Caco-2 (cell line): ENCODE data around the gene PXMP4. TPM values are rescaled to one million over a fixed set of nuclear protein-coding genes. Genes with fewer than 3 reads are reported as not detected.

Source experiments
- BruUV-seq: library from RNA; stranded (reverse); fragments of 400-500 nt; replicated peaks from 2 replicates; lab custom pipeline; 2021; lab: Mats Ljungman, UMichigan
- CTCF ChIA-PET: fragments of 300-600 bp; sonication (Branson Sonifier 250); formaldehyde crosslinking; loops from one replicate; lab custom pipeline; 2022; ENCODE audit warnings: antibody characterized with exemption; lab: Charles Lee
- POLR2A ChIA-PET: fragments of 300-600 bp; sonication (Branson Sonifier 250); formaldehyde crosslinking; loops from one replicate; lab custom pipeline; 2022; ENCODE audit warnings: antibody characterized with exemption; lab: Charles Lee
- DNase-seq, 2 experiments: peaks; one replicate each; pipeline versions ENCODE4 v3.0.0 to v3.0.0-alpha.2; 2020 to 2022
- H3K27me3 ChIP-seq: replicated peaks from 2 replicates; pipeline ENCODE4 v1.6.0; 2011; ENCODE audit warnings: low read length; ENCODE audit not compliant: control insufficient read depth, insufficient read depth
- H3K36me3 ChIP-seq: 2 replicates; pipeline ENCODE4 v1.5.1; 2011; ENCODE audit warnings: low read length; ENCODE audit not compliant: control insufficient read depth, insufficient read depth
- H3K4me1 ChIP-seq: fragments of 250-450 bp; sonication (Bioruptor Pico); 2 replicates; pipeline ENCODE4 v1.5.1; 2020; ENCODE audit warnings: mild to moderate bottlenecking
- H3K4me3 ChIP-seq: 2 replicates; pipeline ENCODE4 v1.5.1; 2011; ENCODE audit warnings: low read depth, mild to moderate bottlenecking, control low read depth, low read length
- H3K9me3 ChIP-seq: fragments of 250-450 bp; sonication (Bioruptor Pico); 2 replicates; pipeline ENCODE4 v1.5.1; 2020; ENCODE audit warnings: mild to moderate bottlenecking, moderate library complexity
- H3K27ac Mint-ChIP-seq: one replicate; pipeline ENCODE4 v1.8.0; 2022; ENCODE audit warnings: mixed read lengths; ENCODE audit not compliant: unreplicated experiment
- H3K27me3 Mint-ChIP-seq: one replicate; pipeline ENCODE4 v1.8.0; 2022; ENCODE audit warnings: mixed read lengths; ENCODE audit not compliant: insufficient read depth, unreplicated experiment
- H3K36me3 Mint-ChIP-seq: one replicate; pipeline ENCODE4 v1.8.0; 2022; ENCODE audit warnings: mild to moderate bottlenecking, mixed read lengths; ENCODE audit not compliant: insufficient read depth, unreplicated experiment
- H3K4me1 Mint-ChIP-seq: one replicate; pipeline ENCODE4 v1.8.0; 2022; ENCODE audit warnings: low read depth, mixed read lengths; ENCODE audit not compliant: unreplicated experiment
- H3K4me3 Mint-ChIP-seq: one replicate; pipeline ENCODE4 v1.8.0; 2022; ENCODE audit warnings: mild to moderate bottlenecking, moderate library complexity, mixed read lengths; ENCODE audit not compliant: unreplicated experiment
- H3K9me3 Mint-ChIP-seq: one replicate; pipeline ENCODE4 v1.8.0; 2022; ENCODE audit warnings: mixed read lengths; ENCODE audit not compliant: unreplicated experiment
- intact Hi-C: fragments of 100-400 bp; cut with micrococcal nuclease; formaldehyde crosslinking; loops from one replicate; pipeline ENCODE4 v1.10.0; 2022; ENCODE audit not compliant: unreplicated experiment
- total RNA-seq: library from RNA; stranded (reverse); gene quantifications from 2 replicates; pipeline ENCODE4 v1.2.3, GENCODE V29; 2022
- TF ChIP-seq, protein P1 (sequence below), 2 experiments: fragments of 200-600 bp in 1 of 2; IDR thresholded peaks; 1 replicate in 1 of 2; 2 replicates in 1 of 2; pipeline versions ENCODE4 v1.5.1 to v1.8.0; 2011 to 2022; ENCODE audit warnings: antibody characterized with exemption in 1 of 2, control low read depth in 1 of 2, inconsistent platforms in 1 of 2, low read depth in 1 of 2, low read length in 1 of 2, mild to moderate bottlenecking in 1 of 2, moderate library complexity in 1 of 2; ENCODE audit not compliant: insufficient read depth in 1 of 2, severe bottlenecking in 1 of 2, unreplicated experiment in 1 of 2

PXMP4 gene
- total RNA-seq, 1 experiment from 2014 or later = 39.5 TPM

DNA sequence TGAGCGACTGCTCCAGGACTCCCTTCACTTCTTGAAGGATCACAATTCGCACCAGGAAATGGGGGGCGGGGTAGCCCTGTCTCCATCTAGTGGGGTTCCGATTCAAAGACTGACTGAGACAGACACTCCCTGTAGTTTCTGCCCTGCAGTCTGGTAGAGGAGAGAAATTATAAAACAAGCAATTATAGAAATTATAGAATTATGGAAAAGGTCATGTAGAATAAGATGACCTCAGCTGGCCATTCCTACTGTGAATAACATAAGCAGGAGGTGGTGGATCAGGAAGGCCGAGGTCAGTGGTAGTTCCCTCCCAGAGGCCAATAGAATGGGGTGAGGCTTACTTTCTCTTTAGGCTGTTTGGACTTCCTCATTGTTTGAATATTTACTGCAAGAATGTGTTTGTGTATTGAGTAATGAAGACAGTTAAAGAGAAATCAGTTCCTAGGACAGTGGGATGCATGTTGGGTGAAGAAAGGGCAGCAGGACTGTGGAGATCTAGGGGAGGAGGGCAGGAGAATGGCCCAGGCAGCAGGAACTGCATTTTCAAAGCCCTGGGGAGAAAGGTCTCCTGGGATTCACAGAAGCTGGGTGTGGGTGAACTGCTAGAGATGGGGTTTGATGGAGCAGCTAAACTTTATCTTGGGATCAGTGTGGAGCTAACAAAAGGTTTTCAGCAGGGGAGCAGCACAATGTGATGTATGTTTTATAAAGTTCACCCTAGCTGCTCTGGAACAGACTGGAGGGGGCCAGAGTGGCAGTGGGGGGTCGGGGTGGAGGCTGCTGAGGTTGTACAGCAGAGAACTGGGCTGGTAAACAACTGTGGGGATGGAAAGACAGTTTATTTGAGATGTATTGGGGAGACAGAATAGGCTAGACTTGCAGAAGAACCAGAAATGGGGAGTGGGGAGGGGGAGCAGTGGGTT lies 13.8 kb upstream of the PXMP4 start:
- CTCF ChIA-PET = interaction anchor here (0.6 to 3.5 kb wide), 7 partner anchors 14 to 335 kb away, joined by 3 to 39 read pairs (median 8); partner anchors contain the start of genes CHMP4B, NECAB3 and PXMP4
- peak; percentile 90 to 91 for DNase-seq

DNA sequence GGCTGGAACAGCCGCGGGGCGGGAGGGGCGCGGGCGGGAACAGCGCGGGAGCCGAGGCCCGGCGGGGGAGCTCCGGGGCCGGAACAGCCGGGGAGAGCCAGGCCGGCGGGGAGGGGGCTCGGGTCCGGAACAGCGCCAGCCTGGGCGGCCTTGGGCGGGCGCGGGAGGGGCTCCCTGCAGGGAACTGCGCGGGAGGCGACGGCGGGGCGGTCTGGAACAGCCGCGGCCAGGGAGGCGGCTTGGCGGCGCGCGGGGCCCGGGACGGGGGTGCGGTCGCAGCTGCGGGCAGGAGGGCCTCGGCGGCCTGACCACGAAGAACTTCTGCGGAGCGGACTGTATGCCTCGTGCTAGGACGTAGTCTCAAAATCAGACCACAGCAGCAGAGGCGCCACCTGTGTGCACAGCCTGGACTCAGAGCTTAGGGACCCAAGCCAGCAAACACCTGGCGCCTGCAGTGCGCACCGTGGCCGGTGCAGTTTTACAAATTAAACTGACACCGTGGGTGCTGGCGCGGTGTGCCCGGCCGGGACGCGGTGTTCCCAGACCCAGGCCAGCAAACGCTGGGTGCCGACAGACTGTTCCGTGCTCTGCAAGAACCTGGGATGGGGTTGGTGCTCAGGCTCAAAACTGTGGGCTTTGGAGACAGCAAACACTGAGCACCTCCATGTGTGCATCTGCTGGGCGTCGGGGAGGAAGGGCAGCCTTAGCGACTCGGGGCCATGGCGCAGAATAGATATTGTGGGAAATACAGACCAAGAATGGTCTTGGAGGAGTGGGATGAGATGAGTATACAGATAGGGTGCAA lies 12.3 kb upstream of the PXMP4 start:
- BruUV-seq = TSS peak; percentile 75
- H3K9me3 ChIP-seq = peaks cover 23% of the 10 kb centered on the region

More for the DNA sequence above, 13.8 kb upstream of the PXMP4 start:
- intact Hi-C loops = loop anchor here (1.0 to 5.0 kb wide), 4 partner anchors 92 to 292 kb away; partner anchors contain the start of genes RALY and SNTA1
- POLR2A ChIA-PET = interaction anchor here (0.7 to 3.1 kb wide), 5 partner anchors 12 to 259 kb away, joined by 3 to 26 read pairs (median 5); partner anchors contain the start of genes ACTL10, CHMP4B and RALY
- H3K9me3 ChIP-seq = peaks cover 36% of the 10 kb centered on the region
- Mint-ChIP-seq H3K4me3 (peak overlapping the region; percentile 94), H3K36me3 (peaks cover 37% of the 10 kb centered on the region), H3K27me3 (no peaks in the 10 kb centered on the region), H3K4me1 (peaks cover 27% of the 10 kb centered on the region), H3K27ac (peak overlapping the region; percentile 88), H3K9me3 (peaks cover 29% of the 10 kb centered on the region)
- H3K27me3 ChIP-seq = no peaks in the 10 kb centered on the region
- TF ChIP-seq, protein P1, sequence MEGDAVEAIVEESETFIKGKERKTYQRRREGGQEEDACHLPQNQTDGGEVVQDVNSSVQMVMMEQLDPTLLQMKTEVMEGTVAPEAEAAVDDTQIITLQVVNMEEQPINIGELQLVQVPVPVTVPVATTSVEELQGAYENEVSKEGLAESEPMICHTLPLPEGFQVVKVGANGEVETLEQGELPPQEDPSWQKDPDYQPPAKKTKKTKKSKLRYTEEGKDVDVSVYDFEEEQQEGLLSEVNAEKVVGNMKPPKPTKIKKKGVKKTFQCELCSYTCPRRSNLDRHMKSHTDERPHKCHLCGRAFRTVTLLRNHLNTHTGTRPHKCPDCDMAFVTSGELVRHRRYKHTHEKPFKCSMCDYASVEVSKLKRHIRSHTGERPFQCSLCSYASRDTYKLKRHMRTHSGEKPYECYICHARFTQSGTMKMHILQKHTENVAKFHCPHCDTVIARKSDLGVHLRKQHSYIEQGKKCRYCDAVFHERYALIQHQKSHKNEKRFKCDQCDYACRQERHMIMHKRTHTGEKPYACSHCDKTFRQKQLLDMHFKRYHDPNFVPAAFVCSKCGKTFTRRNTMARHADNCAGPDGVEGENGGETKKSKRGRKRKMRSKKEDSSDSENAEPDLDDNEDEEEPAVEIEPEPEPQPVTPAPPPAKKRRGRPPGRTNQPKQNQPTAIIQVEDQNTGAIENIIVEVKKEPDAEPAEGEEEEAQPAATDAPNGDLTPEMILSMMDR (IDR thresholded peaks at IDR 0.05; ENCODE audit: insufficient read depth in 1 of 2, low read depth in 1 of 2, low read length in 1 of 2, severe bottlenecking in 1 of 2, unreplicated experiment in 1 of 2) = no peak
- no peaks in the 10 kb centered on the region for H3K36me3 ChIP-seq
- peaks cover 23% of the 10 kb centered on the region for H3K4me1 ChIP-seq
- no TSS peak for BruUV-seq
- H3K4me3 ChIP-seq = no peak overlapping the region

More for the DNA sequence above, 12.3 kb upstream of the PXMP4 start:
- intact Hi-C loops = loop anchor here (1.0 to 5.0 kb wide), 6 partner anchors 46 to 290 kb away; partner anchors contain the start of genes ACTL10, CHMP4B, E2F1 and RALY
- Histone ChIP-seq H3K27me3 (no peaks in the 10 kb centered on the region), H3K4me3 (peak overlapping the region; percentile 72), H3K36me3 (no peaks in the 10 kb centered on the region), H3K4me1 (peaks cover 23% of the 10 kb centered on the region)
- ChIA-PET POLR2A (interaction anchor here (0.5 to 3.1 kb wide), 16 partner anchors 12 to 380 kb away, joined by 3 to 26 read pairs (median 5); partner anchors contain the start of genes ACTL10, CBFA2T2, CHMP4B and EIF2S2), CTCF (interaction anchor here (0.6 to 3.5 kb wide), 19 partner anchors 9 to 380 kb away, joined by 3 to 39 read pairs (median 4); partner anchors contain the start of genes ACTL10, CBFA2T2, CHMP4B and EIF2S2)
- H3K27ac Mint-ChIP-seq = peak overlapping the region; percentile 88
- peaks cover 19% of the 10 kb centered on the region for H3K9me3 Mint-ChIP-seq
- H3K36me3 Mint-ChIP-seq = peaks cover 32% of the 10 kb centered on the region
- peak; percentile 96 to 100 for DNase-seq
- peaks cover 27% of the 10 kb centered on the region for H3K4me1 Mint-ChIP-seq
- peak overlapping the region; percentile 94 for H3K4me3 Mint-ChIP-seq
- H3K27me3 Mint-ChIP-seq = no peaks in the 10 kb centered on the region
- TF ChIP-seq, protein P1 (IDR thresholded peaks at IDR 0.05; ENCODE audit: insufficient read depth in 1 of 2, low read depth in 1 of 2, low read length in 1 of 2, severe bottlenecking in 1 of 2, unreplicated experiment in 1 of 2) = peak; percentile 2 to 4
